Measurements from ENCODE around the gene GP1BA.
A peak's percentile ranks its signal among the peaks of the same experiment; 100 is the strongest.
"Not testable (repeated sequence)": the region's sequence is repeated elsewhere in the genome, so short reads cannot be mapped to it uniquely, and the experiment has no call there.

GP1BA gene

DNA sequence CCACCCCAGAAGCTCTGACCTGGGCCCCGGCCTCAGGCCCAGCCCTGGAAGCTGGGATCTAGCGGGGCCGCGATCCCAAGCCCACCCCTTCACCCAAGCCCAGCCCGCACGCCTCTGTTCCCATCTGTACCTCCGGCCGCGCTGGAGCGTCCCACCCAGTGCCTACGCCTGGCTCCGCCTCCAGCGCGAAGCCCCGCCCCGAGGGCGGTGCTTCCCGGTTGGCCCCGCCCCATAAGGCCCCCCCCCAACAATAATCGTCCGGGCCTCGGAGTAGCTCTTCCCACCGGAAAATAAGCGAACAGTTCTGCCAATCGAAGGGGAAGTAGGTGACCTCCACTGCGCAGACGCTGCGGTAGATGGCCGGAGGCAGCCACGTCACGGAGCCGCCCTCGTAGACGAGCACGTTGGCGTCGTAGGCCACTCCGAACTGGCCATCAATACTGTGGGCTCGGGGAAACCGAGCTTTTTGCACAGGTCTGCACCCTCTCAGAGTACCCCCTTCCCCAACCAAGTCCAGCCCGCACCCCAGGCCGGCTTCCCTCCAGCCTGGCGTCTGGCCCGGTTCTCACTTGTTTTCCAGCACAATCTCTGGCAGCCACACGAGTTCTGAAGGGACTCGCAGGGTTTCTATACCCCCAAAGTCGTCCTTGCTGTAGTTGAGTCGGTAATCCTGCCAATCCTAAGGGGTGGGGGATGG lies 30.3 kb upstream of the GP1BA start:
- DNase-seq = no peak

DNA sequence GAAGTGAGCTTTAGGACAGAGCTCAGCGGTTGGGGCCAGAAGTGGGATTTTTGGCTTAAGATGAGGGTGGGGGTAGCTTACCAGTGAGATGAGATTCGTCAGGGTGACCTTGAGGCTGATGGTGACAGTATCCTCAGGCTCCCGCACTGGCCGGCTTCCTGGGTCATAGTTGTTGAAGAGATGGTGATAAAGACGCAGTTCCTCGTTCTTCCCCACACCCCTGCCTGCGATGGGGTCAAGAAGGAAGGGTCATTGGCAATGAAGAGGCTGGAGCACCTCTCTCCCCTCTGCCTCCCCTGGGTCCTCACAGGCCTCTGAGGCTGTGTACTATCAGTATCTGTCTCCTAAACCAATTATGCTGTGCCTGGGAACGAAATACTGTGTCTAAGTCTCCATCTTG lies 29.5 kb upstream of the GP1BA start:
- no peak for DNase-seq

DNA sequence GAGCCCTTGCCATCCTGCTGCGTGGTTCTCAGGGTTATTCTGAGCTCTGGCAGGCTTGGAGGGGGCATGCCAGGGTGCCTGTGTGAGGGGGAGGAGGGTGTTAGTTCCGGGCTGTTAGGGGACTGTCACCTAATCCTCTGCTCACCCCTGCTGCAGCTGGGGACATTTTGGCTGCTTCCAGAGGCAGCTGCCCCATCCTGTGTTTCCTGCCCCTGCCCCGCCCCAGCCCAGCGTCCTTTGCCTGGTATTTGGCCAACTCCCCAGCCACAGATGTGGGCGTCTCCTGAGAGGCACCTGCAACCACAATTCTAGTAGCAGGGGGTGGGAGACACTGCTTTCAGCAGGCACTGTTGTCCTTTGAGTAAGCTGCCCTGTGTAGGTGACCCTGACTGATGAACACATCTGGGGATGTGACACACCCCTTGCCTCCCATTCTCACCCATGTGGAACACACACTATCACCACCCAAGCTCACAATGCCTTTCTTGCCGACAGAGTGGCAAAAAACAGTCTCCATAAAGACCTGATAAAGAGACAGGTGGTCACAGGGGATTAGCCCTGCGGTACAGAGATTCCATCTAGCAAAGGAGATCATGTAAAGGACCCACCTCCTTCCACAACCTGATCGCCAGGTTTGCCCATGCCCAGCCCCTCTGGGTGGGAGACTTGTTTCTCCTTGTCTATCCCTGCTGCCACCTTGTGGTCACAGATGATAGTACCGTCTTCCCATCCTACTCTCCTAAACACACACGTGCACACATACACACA lies 28.8 kb upstream of the GP1BA start, which contains the start of gene CHRNE:
Gene CHRNE, minus strand, starts transcription at position 48 of the 768 bp plus-strand sequence. Its CDS starts 35 bp downstream, at position 13.
- DNase-seq = peak; percentile 59

DNA sequence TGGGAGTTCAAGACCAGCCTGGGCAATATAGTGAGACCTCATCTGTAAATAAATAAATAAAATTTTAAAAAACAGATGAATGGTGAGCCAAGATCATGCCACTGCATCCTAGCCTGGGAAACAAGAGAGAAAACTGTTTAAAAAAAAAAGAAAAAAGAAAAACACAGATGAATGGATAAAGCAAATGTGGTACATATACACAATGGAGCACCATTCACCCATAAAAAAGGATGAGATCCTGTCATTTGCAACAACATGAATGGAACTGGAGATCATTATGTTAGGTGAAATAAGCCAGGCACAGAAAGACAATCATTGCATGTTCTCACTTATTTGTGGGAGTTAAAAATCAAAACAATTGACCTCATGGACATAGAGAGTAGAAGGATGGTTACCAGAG lies 25.4 kb upstream of the GP1BA start:
- DNase-seq = not testable (repeated sequence)

DNA sequence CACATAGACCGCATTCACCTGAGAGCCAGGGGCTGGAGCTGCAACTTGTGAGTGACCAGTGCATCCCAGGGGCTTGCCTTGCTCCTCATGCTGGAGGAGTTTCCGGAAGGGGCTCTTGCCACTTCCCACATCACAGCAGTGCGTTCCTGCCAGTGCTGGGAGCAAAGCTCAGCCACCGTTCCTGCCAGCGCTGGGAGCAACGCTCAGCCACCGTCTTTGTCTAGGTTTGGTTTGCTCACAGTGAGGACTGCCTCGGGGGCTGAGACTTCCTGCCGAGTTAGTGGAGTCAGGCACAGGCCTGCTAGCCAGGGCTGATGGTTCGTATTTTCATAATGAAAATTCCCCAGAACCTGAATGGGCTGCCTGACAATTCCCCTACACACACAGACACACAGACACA lies 23.8 kb upstream of the GP1BA start:
- no peak for DNase-seq

DNA sequence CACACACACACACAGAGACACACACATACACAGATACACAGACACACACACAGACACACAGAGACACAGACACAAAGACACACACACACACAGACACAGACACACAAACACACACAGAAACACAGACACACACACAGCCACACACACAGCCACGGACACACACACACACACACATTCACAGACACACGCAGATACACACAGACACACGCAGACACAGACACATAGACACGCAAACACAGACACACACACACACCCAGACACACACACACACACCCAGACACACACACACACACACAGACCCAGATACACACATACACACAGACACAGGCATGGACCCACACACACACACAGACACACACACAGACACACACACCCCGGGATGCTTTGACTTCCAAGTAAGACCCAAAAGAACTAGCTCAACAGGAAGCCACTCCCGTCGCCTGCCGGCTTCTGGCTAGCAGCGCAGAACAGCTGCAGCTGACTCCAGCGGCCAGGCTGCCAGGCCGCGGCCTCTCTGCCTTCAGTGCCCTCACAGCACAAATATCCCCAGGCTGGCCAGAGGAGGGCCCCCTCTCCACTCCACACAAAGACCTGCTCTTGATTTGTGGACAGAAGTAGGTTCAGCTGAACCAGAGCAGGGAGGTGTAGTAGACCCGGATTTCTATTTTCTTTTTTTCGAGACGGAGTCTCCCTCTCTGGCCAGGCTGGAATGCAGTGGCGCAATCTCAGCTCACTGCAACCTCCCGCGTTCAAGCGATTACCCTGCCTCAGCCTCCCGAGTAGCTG lies 23.2 kb upstream of the GP1BA start:
- DNase-seq = peak; percentile 70

DNA sequence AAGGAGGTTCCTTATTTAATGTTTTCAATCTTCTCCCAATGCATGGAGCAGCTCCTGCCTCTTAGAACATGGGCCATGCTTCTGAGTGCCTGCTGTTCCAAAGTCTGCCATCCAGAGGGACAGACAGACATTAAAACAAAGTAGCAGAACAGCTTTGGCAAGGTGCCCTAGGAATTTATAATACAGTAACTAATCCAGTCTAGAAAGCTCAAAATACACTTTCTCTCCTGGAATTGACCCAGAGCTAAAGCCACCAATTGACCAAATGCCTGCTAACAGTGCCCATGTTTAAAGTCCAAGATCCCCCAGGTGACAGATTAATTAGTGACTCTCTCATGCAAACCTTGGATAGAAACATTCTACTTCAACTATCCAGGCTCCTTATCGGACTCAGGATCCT lies 18.1 kb upstream of the GP1BA start:
- DNase-seq = no peak

DNA sequence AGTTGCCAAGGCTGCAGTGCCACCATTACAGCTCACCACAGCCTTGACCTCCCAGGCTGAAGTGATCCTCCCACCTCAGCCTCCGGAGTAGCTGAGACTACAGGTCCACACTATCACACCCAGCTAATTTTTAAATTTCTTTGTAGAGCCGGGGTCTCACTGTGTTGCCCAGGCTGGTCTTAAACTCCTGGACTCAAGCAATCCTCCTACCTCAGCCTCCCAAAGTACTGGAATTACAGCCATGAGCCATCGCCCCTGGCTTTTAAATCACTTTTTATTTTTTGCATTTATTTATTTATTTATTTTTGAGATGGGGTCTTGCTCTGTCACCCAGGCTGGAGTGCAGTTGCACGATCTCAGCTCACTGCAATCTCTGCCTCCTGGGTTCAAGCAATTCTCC lies 17.5 kb upstream of the GP1BA start:
- not testable (repeated sequence) for DNase-seq

DNA sequence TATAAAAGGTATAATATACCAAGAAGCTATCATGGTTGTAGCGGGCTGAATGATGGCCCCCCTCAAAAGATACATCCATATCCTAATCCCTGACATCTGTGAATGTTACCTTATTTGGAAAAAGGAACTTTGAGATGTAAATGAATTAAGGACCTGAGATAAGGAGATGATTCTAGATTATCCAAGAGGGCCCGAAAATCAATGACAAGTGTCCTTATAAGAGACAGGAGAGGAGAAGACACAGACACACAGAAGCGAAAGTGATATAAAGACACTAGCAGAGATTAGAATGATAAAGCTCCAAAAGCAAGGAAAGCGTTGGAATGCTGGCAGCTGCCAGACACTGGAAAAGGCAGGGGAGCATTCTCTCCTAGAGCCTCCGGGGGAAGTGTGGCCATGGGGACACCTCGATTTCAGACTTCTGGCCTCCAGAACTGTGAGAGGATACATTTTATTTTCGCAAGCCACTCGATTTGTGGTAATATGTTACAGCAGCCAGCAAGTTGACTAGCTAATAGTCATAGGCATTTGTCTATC lies 12.5 kb upstream of the GP1BA start:
- no peak for DNase-seq

DNA sequence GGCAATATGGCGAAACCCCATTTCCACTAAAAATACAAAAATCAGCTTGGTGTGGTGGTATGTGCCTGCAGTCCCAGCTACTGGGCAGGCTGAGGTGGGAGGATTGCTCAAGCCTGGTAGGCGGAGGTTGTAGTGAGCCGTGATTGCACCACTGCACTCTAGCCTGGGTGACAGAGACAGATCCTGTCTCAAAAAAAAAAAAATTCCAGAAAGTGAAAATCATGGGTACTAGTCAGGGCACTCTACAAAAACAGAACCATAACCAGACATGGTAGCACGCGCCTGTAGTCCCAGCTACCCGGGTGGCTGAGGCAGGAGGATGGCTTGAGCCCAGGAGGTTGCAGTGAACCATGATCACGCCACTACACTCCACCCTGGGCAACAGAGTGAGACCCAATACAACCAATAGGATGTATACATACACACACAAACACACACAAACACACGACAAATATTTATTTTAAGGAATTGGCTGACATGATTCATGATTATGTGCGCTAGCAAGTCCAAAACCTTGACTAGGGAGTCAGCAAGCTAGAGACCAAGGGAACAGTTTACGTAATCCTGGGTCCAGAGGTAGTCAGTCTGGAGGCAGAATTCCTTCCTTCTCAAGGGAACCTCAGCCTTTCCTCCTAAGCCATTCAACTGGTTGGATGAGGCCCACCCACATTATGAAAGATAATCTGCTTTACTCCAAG lies 11.6 kb upstream of the GP1BA start:
- no peak for DNase-seq

DNA sequence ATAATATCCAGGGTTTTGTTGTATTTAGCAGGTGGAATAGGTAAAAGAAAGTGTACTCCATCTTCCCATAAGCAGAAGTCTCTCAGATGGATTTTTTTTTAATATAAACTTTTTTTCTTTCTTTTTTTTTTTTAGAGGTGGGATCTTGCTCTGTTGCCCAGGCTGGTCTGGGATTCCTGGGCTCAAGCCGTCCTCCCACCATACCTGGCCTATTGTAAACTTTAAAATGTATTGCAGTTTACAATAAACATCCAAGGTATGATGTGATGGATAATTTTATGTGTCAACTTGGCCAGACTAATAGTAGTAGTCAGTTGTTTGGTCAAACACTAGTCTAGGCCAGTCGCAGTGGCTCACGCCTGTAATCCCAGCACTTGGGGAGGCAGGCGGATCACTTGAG lies 10.8 kb upstream of the GP1BA start:
- no peak for DNase-seq

DNA sequence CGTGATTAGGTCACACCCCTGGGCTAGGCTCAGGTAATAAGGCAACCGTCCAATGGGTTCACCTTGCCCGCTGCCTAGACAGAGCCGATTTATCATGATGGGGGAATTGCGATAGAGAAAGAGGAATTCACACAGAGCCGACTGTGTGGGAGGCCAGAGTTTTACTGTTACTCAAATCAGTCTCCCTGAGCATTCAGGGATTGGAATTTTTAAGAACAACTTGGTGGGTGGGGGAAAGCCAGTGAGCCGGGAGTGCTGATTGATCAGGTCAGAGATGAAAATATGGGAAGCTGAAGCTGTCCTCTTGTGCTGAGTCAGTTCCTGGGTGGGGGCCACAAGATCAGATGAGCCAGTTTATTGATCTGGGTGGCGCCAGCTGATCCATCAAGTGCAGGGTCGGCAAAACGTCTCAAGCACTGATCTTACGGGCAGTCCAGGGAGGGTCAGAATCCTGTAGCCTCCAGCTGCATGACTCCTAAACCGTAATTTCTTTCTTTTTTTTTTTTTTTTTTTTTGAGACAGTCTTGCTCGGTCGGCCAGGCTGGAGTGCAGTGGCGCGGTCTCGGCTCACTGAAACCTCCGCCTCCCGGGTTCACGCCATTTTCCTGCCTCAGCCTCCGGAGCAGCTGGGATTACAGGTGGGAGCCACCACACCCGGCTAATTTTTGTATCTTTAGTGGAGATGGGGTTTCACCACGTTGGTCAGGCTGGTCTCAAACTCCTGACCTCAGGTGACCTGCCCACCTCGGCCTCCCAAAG lies 5.3 kb upstream of the GP1BA start:
- not testable (repeated sequence) for DNase-seq

DNA sequence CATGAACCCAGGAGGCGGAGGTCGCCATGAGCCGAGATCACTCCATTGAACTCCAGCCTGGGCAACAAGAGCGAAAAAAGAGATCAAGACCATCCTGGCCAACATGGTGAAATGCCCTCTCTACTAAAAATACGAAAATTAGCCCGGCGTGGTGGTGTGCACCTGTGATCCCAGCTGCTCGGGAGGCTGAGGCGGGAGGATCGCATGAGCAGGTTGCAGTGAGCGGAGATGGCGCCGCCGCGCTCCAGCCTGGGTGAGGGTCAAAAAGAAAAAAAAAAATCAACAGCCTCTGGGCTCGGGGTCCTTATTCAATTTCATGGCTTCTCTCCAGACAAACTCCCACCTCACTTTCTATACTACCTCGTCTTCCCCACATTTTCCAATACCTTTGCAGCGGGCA lies 3.2 kb upstream of the GP1BA start:
- DNase-seq = no peak

DNA sequence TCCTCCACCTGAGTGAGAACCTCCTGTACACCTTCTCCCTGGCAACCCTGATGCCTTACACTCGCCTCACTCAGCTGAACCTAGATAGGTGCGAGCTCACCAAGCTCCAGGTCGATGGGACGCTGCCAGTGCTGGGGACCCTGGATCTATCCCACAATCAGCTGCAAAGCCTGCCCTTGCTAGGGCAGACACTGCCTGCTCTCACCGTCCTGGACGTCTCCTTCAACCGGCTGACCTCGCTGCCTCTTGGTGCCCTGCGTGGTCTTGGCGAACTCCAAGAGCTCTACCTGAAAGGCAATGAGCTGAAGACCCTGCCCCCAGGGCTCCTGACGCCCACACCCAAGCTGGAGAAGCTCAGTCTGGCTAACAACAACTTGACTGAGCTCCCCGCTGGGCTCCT lies 679 bp downstream of the GP1BA start:
- no peak for DNase-seq

DNA sequence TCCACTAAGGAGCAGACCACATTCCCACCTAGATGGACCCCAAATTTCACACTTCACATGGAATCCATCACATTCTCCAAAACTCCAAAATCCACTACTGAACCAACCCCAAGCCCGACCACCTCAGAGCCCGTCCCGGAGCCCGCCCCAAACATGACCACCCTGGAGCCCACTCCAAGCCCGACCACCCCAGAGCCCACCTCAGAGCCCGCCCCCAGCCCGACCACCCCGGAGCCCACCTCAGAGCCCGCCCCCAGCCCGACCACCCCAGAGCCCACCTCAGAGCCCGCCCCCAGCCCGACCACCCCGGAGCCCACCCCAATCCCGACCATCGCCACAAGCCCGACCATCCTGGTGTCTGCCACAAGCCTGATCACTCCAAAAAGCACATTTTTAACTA lies 1.6 kb downstream of the GP1BA start:
- no peak for DNase-seq

DNA sequence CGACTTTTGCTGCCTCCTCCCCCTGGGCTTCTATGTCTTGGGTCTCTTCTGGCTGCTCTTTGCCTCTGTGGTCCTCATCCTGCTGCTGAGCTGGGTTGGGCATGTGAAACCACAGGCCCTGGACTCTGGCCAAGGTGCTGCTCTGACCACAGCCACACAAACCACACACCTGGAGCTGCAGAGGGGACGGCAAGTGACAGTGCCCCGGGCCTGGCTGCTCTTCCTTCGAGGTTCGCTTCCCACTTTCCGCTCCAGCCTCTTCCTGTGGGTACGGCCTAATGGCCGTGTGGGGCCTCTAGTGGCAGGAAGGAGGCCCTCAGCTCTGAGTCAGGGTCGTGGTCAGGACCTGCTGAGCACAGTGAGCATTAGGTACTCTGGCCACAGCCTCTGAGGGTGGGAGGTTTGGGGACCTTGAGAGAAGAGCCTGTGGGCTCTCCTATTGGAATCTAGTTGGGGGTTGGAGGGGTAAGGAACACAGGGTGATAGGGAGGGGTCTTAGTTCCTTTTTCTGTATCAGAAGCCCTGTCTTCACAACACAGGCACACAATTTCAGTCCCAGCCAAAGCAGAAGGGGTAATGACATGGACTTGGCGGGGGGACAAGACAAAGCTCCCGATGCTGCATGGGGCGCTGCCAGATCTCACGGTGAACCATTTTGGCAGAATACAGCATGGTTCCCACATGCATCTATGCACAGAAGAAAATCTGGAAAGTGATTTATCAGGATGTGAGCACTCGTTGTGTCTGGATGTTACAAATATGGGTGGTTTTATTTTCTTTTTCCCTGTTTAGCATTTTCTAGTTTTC lies 2.3 kb downstream of the GP1BA start:
- DNase-seq = no peak

DNA sequence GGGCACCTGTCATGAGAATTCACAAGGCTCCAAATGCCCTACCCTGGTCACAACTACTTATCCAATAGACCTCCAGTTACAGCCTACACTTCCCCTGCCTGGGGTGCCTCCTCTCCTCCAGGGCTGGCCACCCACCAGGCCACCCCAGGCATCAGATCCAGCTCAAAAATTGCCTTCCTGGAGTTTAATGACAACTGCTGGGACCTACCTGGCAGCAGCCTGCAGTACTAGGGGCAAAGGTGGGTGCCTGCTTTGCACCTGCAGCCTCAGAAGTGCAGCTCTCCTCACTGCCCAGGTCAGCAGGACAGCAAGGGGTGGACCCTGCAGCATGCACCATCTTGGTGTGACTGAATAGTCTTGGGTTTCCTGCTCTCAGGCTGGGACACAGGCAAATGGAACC lies 3.6 kb downstream of the GP1BA start:
- DNase-seq = no peak

DNA sequence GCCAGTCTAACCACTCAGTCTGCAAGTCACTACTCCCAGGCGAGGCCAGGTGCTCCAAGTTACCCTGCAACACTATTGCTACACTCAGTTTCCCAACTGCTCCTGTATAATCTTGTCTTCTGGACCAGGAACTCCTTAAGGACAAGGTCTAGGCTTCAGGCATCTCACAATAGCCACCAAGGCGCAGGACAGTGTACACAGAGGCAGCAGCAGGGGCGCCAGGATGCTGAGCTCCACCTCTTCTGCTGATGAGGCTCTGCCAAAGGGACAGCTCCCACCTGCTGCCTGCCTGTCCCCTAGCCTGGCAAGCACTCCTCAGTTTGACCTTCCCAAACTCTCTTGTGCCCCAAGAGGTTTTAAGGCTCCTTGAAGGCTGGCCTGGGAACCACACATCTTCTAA lies 4.4 kb downstream of the GP1BA start:
- no peak for DNase-seq

DNA sequence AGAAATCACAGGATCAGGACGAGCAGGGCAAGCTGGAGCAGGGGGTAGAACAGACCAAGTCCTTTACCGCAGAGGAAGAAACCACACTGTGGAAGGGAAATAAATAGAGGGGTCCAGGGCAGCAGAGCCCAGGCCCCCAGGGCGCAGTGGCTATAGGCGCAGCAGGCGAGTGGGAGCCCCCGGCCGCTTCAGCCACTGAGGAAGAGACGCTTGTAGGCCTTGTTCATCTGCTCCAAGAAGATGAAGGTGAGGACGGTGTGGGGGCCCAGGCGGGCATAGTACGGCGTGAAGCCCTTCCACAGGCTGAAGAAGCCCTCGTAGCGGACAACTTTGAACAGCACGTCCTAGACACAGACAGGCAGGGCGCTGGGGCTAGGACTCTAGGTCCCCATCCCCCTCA lies 5.5 kb downstream of the GP1BA start:
- no peak for DNase-seq

DNA sequence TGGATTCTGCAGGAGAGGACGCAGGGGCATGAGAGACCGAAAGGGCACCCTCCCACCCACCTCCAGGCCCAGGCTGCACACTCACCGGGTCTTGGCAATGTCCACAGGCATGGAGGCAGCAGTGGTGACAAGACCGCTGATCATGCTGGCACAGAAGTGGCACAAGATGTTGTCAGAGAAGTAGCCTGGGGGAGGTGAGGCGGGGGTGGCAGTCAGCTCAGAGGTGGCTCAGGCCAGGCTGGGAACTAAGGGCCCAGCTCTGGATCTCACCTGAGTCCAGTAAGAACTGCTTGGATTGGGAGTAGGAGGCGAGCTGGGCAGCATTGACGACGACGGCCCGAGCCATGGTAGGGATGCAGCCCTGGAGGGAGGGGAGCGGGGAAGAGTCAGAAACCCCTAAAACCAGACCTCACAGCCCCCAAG lies 6.0 kb downstream of the GP1BA start:
- DNase-seq = no peak

Data from NCI-H510A (cell line).